Liver (tissue), 9 donors: ENCODE results near the gene RPA3. TPM values are rescaled to one million over a fixed set of nuclear protein-coding genes. Genes with fewer than 3 reads are reported as not detected.

ENCODE experiments used
- DNase-seq: peaks from one replicate; pipeline ENCODE4 v3.0.0-alpha.2; 2017; ENCODE audit warnings: low spot score
- H3K27ac ChIP-seq, 2 donors: one replicate each; pipeline ENCODE4 v1.7.0; 2013; ENCODE audit warnings: inconsistent platforms in 2 of 2, low read length in 2 of 2, control low read depth in 1 of 2, low read depth in 1 of 2, mild to moderate bottlenecking in 1 of 2
- H3K27me3 ChIP-seq, 4 donors: one replicate each; pipeline versions ENCODE4 v1.6.1 to v1.7.0; 2013; ENCODE audit warnings: low read length in 3 of 4, inconsistent platforms in 1 of 4, mild to moderate bottlenecking in 1 of 4, moderate library complexity in 1 of 4; ENCODE audit not compliant: control insufficient read depth in 4 of 4, insufficient read depth in 4 of 4
- H3K36me3 ChIP-seq, 4 donors: one replicate each; pipeline versions ENCODE4 v1.6.1 to v1.7.0; 2013; ENCODE audit warnings: low read length in 3 of 4, mild to moderate bottlenecking in 3 of 4, low read depth in 1 of 4, moderate library complexity in 1 of 4; ENCODE audit not compliant: control insufficient read depth in 4 of 4, insufficient read depth in 3 of 4
- H3K4me1 ChIP-seq, 4 donors: one replicate each; pipeline versions ENCODE4 v1.6.1 to v1.7.0; 2013; ENCODE audit warnings: low read length in 3 of 4, mild to moderate bottlenecking in 3 of 4, moderate library complexity in 1 of 4; ENCODE audit not compliant: control insufficient read depth in 4 of 4, insufficient read depth in 4 of 4
- H3K4me3 ChIP-seq, 3 donors: one replicate each; pipeline versions ENCODE4 v1.6.1 to v1.7.0; 2013; ENCODE audit warnings: low read length in 3 of 3, control low read depth in 1 of 3, low read depth in 1 of 3, mild to moderate bottlenecking in 1 of 3
- H3K9ac ChIP-seq, 2 donors: one replicate each; pipeline ENCODE4 v1.7.0; 2013; ENCODE audit warnings: low read length in 2 of 2, mild to moderate bottlenecking in 2 of 2, moderate library complexity in 2 of 2, control low read depth in 1 of 2, low read depth in 1 of 2
- H3K9me3 ChIP-seq, 4 donors: one replicate each; pipeline versions ENCODE4 v1.6.1 to v1.7.0; 2013; ENCODE audit warnings: low read length in 3 of 4; ENCODE audit not compliant: control insufficient read depth in 4 of 4
- ATF3 ChIP-seq: IDR thresholded peaks from 2 replicates; pipeline ENCODE4 v1.6.1; 2016; ENCODE audit warnings: antibody characterized with exemption
- CTCF ChIP-seq: fragments of 150-350 bp; IDR thresholded peaks from 2 replicates; pipeline ENCODE4 v1.5.1; 2017; ENCODE audit warnings: improper control_type of control experiment, low read depth, low read length; ENCODE audit not compliant: missing input control
- EGR1 ChIP-seq, 2 donors: IDR thresholded peaks; 2 replicates each; pipeline ENCODE4 v1.6.1; 2016 to 2018; ENCODE audit warnings: antibody characterized with exemption in 2 of 2, low read depth in 2 of 2
- FOXA1 ChIP-seq: IDR thresholded peaks from 2 replicates; pipeline ENCODE4 v1.6.1; 2016; ENCODE audit warnings: antibody characterized with exemption
- FOXA2 ChIP-seq: IDR thresholded peaks from 2 replicates; pipeline ENCODE4 v1.6.1; 2016; ENCODE audit warnings: antibody characterized with exemption
- GABPA ChIP-seq, 2 donors: IDR thresholded peaks in 1 of 2; conservative IDR thresholded peaks in 1 of 2; 2 replicates each; pipeline ENCODE4 v1.6.1; 2016; ENCODE audit warnings: antibody characterized with exemption in 2 of 2, mild to moderate bottlenecking in 1 of 2, moderate library complexity in 1 of 2
- HNF4A ChIP-seq, 2 donors: conservative IDR thresholded peaks; 2 replicates each; pipeline ENCODE4 v1.6.1; 2016; ENCODE audit warnings: antibody characterized with exemption in 2 of 2, mild to moderate bottlenecking in 2 of 2
- HNF4G ChIP-seq: IDR thresholded peaks from 2 replicates; pipeline ENCODE4 v1.6.1; 2016; ENCODE audit warnings: antibody characterized with exemption
- JUND ChIP-seq, 2 donors: IDR thresholded peaks; 2 replicates each; pipeline ENCODE4 v1.6.1; 2016; ENCODE audit warnings: antibody characterized with exemption in 2 of 2
- MAX ChIP-seq: IDR thresholded peaks from 2 replicates; pipeline ENCODE4 v1.6.1; 2016; ENCODE audit warnings: antibody characterized with exemption
- NR2F2 ChIP-seq: IDR thresholded peaks from 2 replicates; pipeline ENCODE4 v1.6.1; 2016; ENCODE audit warnings: antibody characterized with exemption
- RAD21 ChIP-seq, 2 donors: IDR thresholded peaks; 2 replicates each; pipeline ENCODE4 v1.6.1; 2016; ENCODE audit warnings: antibody characterized with exemption in 2 of 2, mild to moderate bottlenecking in 2 of 2
- REST ChIP-seq: IDR thresholded peaks from 2 replicates; pipeline ENCODE4 v1.6.1; 2016; ENCODE audit warnings: antibody characterized with exemption, mild to moderate bottlenecking
- RXRA ChIP-seq, 2 donors: IDR thresholded peaks; 2 replicates each; pipeline ENCODE4 v1.6.1; 2017 to 2018; ENCODE audit warnings: antibody characterized with exemption in 2 of 2, mild to moderate bottlenecking in 1 of 2
- SP1 ChIP-seq: IDR thresholded peaks from 2 replicates; pipeline ENCODE4 v1.6.1; 2018; ENCODE audit warnings: antibody characterized with exemption, mild to moderate bottlenecking
- TAF1 ChIP-seq: conservative IDR thresholded peaks from 2 replicates; pipeline ENCODE4 v1.6.1; 2016; ENCODE audit warnings: antibody characterized with exemption, mild to moderate bottlenecking
- YY1 ChIP-seq: IDR thresholded peaks from 2 replicates; pipeline ENCODE4 v1.6.1; 2016; ENCODE audit warnings: antibody characterized with exemption, mild to moderate bottlenecking
- ZBTB33 ChIP-seq: IDR thresholded peaks from 2 replicates; pipeline ENCODE4 v1.6.1; 2016; ENCODE audit warnings: antibody characterized with exemption
- WGBS: extraction: QIAGEN DNeasy Blood & Tissue Kit; methylation state at CpG from one replicate; pipeline ENCODE4 v1.1.7; 2013; 5-methylcytosine and 5-hydroxymethylcytosine counted together
- polyA plus RNA-seq, 2 donors: library from polyadenylated mRNA; stranded (reverse) in 1 of 2; unstranded in 1 of 2; fragments of 200-250 nt in 1 of 2; fragments of >200 nt in 1 of 2; fragmentation: Nextera tagmentation in 1 of 2; extraction: Ambion mirVana in 1 of 2; gene quantifications; one replicate each; pipeline versions ENCODE4 v1.2.1 to v1.2.3, GENCODE V29; 2013 to 2015
- total RNA-seq, 2 donors: library from RNA; depleted of rRNA; stranded (reverse); fragments of >200 nt; gene quantifications; one replicate each; pipeline ENCODE4 v1.2.3, GENCODE V29; 2014
- donor health status: healthy.
- donor health status: healthy.
- donor health status: healthy.
- donor health status: healthy.
- donor health status: healthy.

RPA3 gene
- total and polyA plus RNA-seq, 4 donors = 13.0 to 53.1 (median 18.6) TPM

- TF ChIP-seq CTCF (no peak), HNF4G (no peak)
Measured at GRCh38 chr7:7639421-7639820, 79.0 kb downstream of the RPA3 start (continued).

GRCh38 chr7:7630626-7631329, 87.6 kb downstream of the RPA3 start:
- WGBS = 93% methylated on average over 1 of the region's 1 CpG
- H3K27me3 ChIP-seq = no peaks in the 10 kb centered on the region
- no peaks in the 10 kb centered on the region for H3K9me3 ChIP-seq
- peaks cover 0 to 2% (median 0%) of the 10 kb centered on the region in 4 donors for H3K36me3 ChIP-seq
- H3K27ac ChIP-seq = no peak overlapping the region
- TF ChIP-seq RAD21 (IDR thresholded peaks at IDR 0.05) (no peak), HNF4G (no peak), FOXA2 (no peak), NR2F2 (no peak), ZBTB33 (no peak)
- no peaks in the 10 kb centered on the region for H3K4me1 ChIP-seq
- no peak overlapping the region for H3K4me3 ChIP-seq
- no peak for DNase-seq
- H3K9ac ChIP-seq = no peak overlapping the region

GRCh38 chr7:7628476-7628875, 89.9 kb downstream of the RPA3 start:
- Histone ChIP-seq H3K9ac (no peak overlapping the region), H3K36me3 (no peaks in the 10 kb centered on the region), H3K27ac (no peak overlapping the region), H3K9me3 (no peaks in the 10 kb centered on the region), H3K27me3 (no peaks in the 10 kb centered on the region), H3K4me3 (no peak overlapping the region), H3K4me1 (no peaks in the 10 kb centered on the region)
- 82% methylated on average over 1 of the region's 1 CpG for WGBS
- DNase-seq = no peak
- TF ChIP-seq HNF4A (conservative IDR thresholded peaks at IDR 0.05) = no peak
- TF ChIP-seq MAX = no peak
- no peak for TF ChIP-seq REST
- no peak for TF ChIP-seq HNF4G
- no peak for TF ChIP-seq GABPA (IDR thresholded peaks at IDR 0.05 in 1 of 2, conservative IDR thresholded peaks at IDR 0.05 in 1 of 2)
- TF ChIP-seq SP1 = no peak
- no peak for TF ChIP-seq YY1
- no peak for TF ChIP-seq TAF1
- TF ChIP-seq ATF3 = no peak
- no peak for TF ChIP-seq FOXA1
- TF ChIP-seq EGR1 (IDR thresholded peaks at IDR 0.05; ENCODE audit: low read depth in 2 of 2) = no peak
- TF ChIP-seq NR2F2 = no peak
- no peak for TF ChIP-seq FOXA2
- no peak for TF ChIP-seq RXRA (IDR thresholded peaks at IDR 0.05)
- TF ChIP-seq CTCF = no peak
- no peak for TF ChIP-seq JUND (IDR thresholded peaks at IDR 0.05)
- TF ChIP-seq RAD21 (IDR thresholded peaks at IDR 0.05) = no peak
